B cell (primary cell): ENCODE measurements around the gene RAB41. TPM values are rescaled to one million over a fixed set of nuclear protein-coding genes. Genes with fewer than 3 reads are reported as not detected.

Experiments used
- ATAC-seq: fragments of 200-7000 bp; cut with Tn5 transposase; one replicate; pipeline ENCODE4 v1.10.0; 2021; ENCODE audit warnings: low read depth, mild to moderate bottlenecking, moderate number of reproducible peaks, moderate library complexity
- CTCF ChIA-PET: fragments of 350-600 bp; sonication (Branson Sonifier 250); formaldehyde crosslinking; loops from one replicate; lab custom pipeline; 2021; ENCODE audit warnings: antibody characterized with exemption, inconsistent platforms; lab: Charles Lee
- POLR2A ChIA-PET: fragments of 350-600 bp; sonication (Branson Sonifier 250); formaldehyde crosslinking; loops from one replicate; lab custom pipeline; 2021; ENCODE audit warnings: antibody characterized with exemption; lab: Charles Lee
- DNase-seq: peaks from one replicate; pipeline ENCODE4 v3.0.0; 2013
- H2AFZ ChIP-seq: 2 replicates; pipeline ENCODE4 v1.6.1; 2012; ENCODE audit warnings: mild to moderate bottlenecking, low read depth, low read length; ENCODE audit not compliant: insufficient read depth, poor library complexity, severe bottlenecking
- H3K27ac ChIP-seq, 2 donors: 1 replicate in 1 of 2; 2 replicates in 1 of 2; pipeline ENCODE4 v1.5.1; 2012 to 2013; ENCODE audit warnings: low read length in 2 of 2, mild to moderate bottlenecking in 2 of 2, moderate library complexity in 1 of 2
- H3K27me3 ChIP-seq, 4 experiments: fragments of 200-600 bp in 1 of 4; sonication (generic) in 1 of 4; replicated peaks in 1 of 4; 1 replicate in 2 of 4; 2 replicates in 2 of 4; pipeline versions ENCODE4 v1.6.1 to v1.7.0; 2013 to 2016; ENCODE audit warnings: low read length in 3 of 4, mild to moderate bottlenecking in 2 of 4, mixed read lengths in 1 of 4, moderate library complexity in 1 of 4; ENCODE audit not compliant: insufficient read depth in 4 of 4, control insufficient read depth in 3 of 4; ENCODE audit errors: control extremely low read depth in 1 of 4
- H3K36me3 ChIP-seq, 2 experiments: replicated peaks in 1 of 2; 1 replicate in 1 of 2; 2 replicates in 1 of 2; pipeline versions ENCODE4 v1.6.1 to v1.7.1; 2013; ENCODE audit warnings: low read length in 1 of 2; ENCODE audit not compliant: insufficient read depth in 2 of 2, control insufficient read depth in 1 of 2; ENCODE audit errors: control extremely low read depth in 1 of 2, extremely low read depth in 1 of 2
- H3K4me1 ChIP-seq, 2 donors: fragments of 200-600 bp in 1 of 2; sonication (generic) in 1 of 2; 1 replicate in 1 of 2; 2 replicates in 1 of 2; pipeline versions ENCODE4 v1.5.1 to v1.6.1; 2013 to 2017; ENCODE audit warnings: low read length in 2 of 2; ENCODE audit not compliant: control insufficient read depth in 2 of 2, insufficient read depth in 2 of 2
- H3K4me2 ChIP-seq: replicated peaks from 2 replicates; pipeline ENCODE3; 2012; ENCODE audit warnings: mild to moderate bottlenecking, low read depth, low read length; ENCODE audit not compliant: poor library complexity, severe bottlenecking
- H3K4me3 ChIP-seq, 5 experiments: fragments of 200-600 bp in 1 of 5; sonication (generic) in 1 of 5; 1 replicate in 3 of 5; 2 replicates in 2 of 5; pipeline versions ENCODE4 v1.5.1 to v1.7.0; 2011 to 2016; ENCODE audit warnings: low read length in 4 of 5, mild to moderate bottlenecking in 4 of 5, low read depth in 2 of 5, control low read depth in 1 of 5, moderate library complexity in 1 of 5; ENCODE audit not compliant: insufficient read depth in 1 of 5; ENCODE audit errors: control extremely low read depth in 1 of 5, extremely low read depth in 1 of 5
- H3K79me2 ChIP-seq: fragments of 200-600 bp; sonication (generic); one replicate; pipeline ENCODE4 v1.6.0; 2016; ENCODE audit warnings: low read length; ENCODE audit not compliant: control insufficient read depth, insufficient read depth
- H3K9ac ChIP-seq: fragments of 200-600 bp; sonication (generic); 2 replicates; pipeline ENCODE4 v1.6.1; 2017; ENCODE audit warnings: mild to moderate bottlenecking, low read length, moderate library complexity
- H3K9me3 ChIP-seq, 3 donors: one replicate each; pipeline versions ENCODE4 v1.6.1 to v1.7.1; 2013; ENCODE audit warnings: low read length in 2 of 3; ENCODE audit not compliant: control insufficient read depth in 2 of 3, insufficient read depth in 1 of 3; ENCODE audit errors: control extremely low read depth in 1 of 3
- H4K20me1 ChIP-seq: 2 replicates; pipeline ENCODE4 v1.6.0; 2012; ENCODE audit warnings: mild to moderate bottlenecking, low read length; ENCODE audit not compliant: insufficient read depth, control insufficient read depth, poor library complexity, severe bottlenecking
- H3K27ac Mint-ChIP-seq: one replicate; pipeline ENCODE4 v1.8.0; 2021; ENCODE audit warnings: mixed read lengths
- H3K27me3 Mint-ChIP-seq: one replicate; pipeline ENCODE4 v1.8.0; 2021; ENCODE audit warnings: mixed read lengths
- H3K4me1 Mint-ChIP-seq: one replicate; pipeline ENCODE4 v1.8.0; 2021; ENCODE audit warnings: mixed read lengths
- H3K4me3 Mint-ChIP-seq: one replicate; pipeline ENCODE4 v1.8.0; 2021; ENCODE audit warnings: mixed read lengths
- H3K9me3 Mint-ChIP-seq: one replicate; pipeline ENCODE4 v1.8.0; 2022; ENCODE audit warnings: mixed read lengths; ENCODE audit not compliant: insufficient read depth
- CTCF ChIP-seq: fragments of 200-600 bp; IDR thresholded peaks from one replicate; pipeline ENCODE4 v1.8.0; 2022; ENCODE audit warnings: antibody characterized with exemption, mild to moderate bottlenecking
- EZH2 ChIP-seq: IDR thresholded peaks from 2 replicates; pipeline ENCODE4 v1.6.1; 2012; ENCODE audit warnings: borderline replicate concordance, low read depth, mild to moderate bottlenecking, moderate library complexity, low read length; ENCODE audit not compliant: insufficient read depth, poor library complexity, severe bottlenecking
- WGBS: methylation state at CpG from one replicate; pipeline ENCODE4 v1.1.5; 2013; ENCODE audit warnings: missing lambda C conversion rate; ENCODE audit not compliant: insufficient coverage; 5-methylcytosine and 5-hydroxymethylcytosine counted together
- intact Hi-C: fragments of 100-400 bp; cut with micrococcal nuclease; formaldehyde crosslinking; loops from one replicate; pipeline ENCODE4 v1.10.0; 2022
- polyA plus RNA-seq: library from polyadenylated mRNA; depleted of rRNA; stranded (reverse); fragments of >200 nt; gene quantifications from 2 replicates; pipeline ENCODE4 v1.2.3, GENCODE V29; 2012
- total RNA-seq, 2 donors: library from RNA; stranded (reverse); fragments of 120-200 nt in 1 of 2; gene quantifications; 1 replicate in 1 of 2; 2 replicates in 1 of 2; pipeline versions ENCODE4 v1.2.3 to v1.2.4, GENCODE V29; 2013 to 2022

RAB41 gene
- total and polyA plus RNA-seq, 2 donors (not counting 1 experiment from before 2014, with no cell fraction given): not detected

DNA sequence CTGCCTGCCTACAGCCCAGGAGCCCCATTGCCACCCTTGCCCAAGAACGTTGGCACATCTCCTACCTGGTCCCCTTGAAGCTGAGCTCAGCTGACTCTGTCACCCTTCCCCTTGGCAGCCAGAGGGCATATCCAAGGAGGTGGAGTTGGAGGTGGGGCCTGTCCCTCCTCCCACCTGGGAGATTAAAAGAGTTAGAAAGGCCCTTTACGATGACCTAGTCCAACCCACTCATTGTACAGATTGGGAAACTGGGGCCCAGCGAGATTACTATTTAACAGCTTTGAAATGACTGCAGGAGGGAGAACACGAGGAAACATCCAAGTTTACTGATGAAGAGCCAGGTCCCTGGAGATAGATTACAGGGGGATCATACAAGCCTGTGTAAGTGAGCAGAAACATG, 21.9 kb upstream of the RAB41 start, which contains the start of gene P2RY4:
Gene P2RY4 (minus strand): TSS at position 101 of the 400 bp plus-strand sequence. CDS start 580 bp downstream, outside the sequence.
- CTCF ChIA-PET: no interaction called here
- no CpG with 5 or more reads among the region's 4 CpGs for WGBS
- H3K27ac Mint-ChIP-seq: no peak within 1 kb of the TSS

More for the DNA sequence above, 21.9 kb upstream of the RAB41 start, which contains the start of gene P2RY4:
- Histone ChIP-seq H4K20me1 (no peaks in the 10 kb centered on the region), H2AFZ (no peak within 1 kb of the TSS), H3K9ac (no peak within 1 kb of the TSS), H3K4me1 (no peaks in the 10 kb centered on the region), H3K4me3 (no peak within 1 kb of the TSS), H3K9me3 (no peaks in the 10 kb centered on the region), H3K4me2 (no peak within 1 kb of the TSS), H3K27me3 (no peaks in the 10 kb centered on the region), H3K36me3 (no peaks in the 10 kb centered on the region), H3K79me2 (no peaks in the 10 kb centered on the region), H3K27ac (no peak within 1 kb of the TSS)
- Mint-ChIP-seq H3K4me3 (no peak within 1 kb of the TSS), H3K4me1 (no peaks in the 10 kb centered on the region), H3K27me3 (no peaks in the 10 kb centered on the region), H3K9me3 (no peaks in the 10 kb centered on the region)
- TF ChIP-seq CTCF (no peak), EZH2 (no peak)
- intact Hi-C loops: no loop called here
- DNase-seq: no peak
- ATAC-seq: no peak
- POLR2A ChIA-PET: no interaction called here
